ENCODE data around the gene FANCE. TPM values are rescaled to one million over a fixed set of nuclear protein-coding genes. Genes with fewer than 3 reads are reported as not detected.

FANCE gene
- total and polyA plus RNA-seq, 2 donors (not counting 1 experiment from before 2014, with no cell fraction given): 9.2 to 12.8 TPM

GRCh38 chr6:35435074-35435837, 16.9 kb upstream of the FANCE start:
- no peak overlapping the region for H3K9ac ChIP-seq (ENCODE audit: low read length)
- no peaks in the 10 kb centered on the region for H3K4me1 Mint-ChIP-seq

More at GRCh38 chr6:35435074-35435837, 16.9 kb upstream of the FANCE start:
- intact Hi-C loops (cut with micrococcal nuclease): no loop called here
- no peaks in the 10 kb centered on the region for H4K20me1 ChIP-seq (ENCODE audit: control insufficient read depth, insufficient read depth, low read length, poor library complexity, severe bottlenecking)
- no peaks in the 10 kb centered on the region for H3K4me1 ChIP-seq (ENCODE audit: control insufficient read depth in 2 of 2, insufficient read depth in 2 of 2, low read length in 2 of 2)
- H3K27me3 ChIP-seq (replicated peaks in 1 of 4; ENCODE audit: control extremely low read depth in 1 of 4, control insufficient read depth in 3 of 4, insufficient read depth in 4 of 4, low read length in 3 of 4): no peaks in the 10 kb centered on the region
- no peak for DNase-seq
- Mint-ChIP-seq H3K4me3 (no peak overlapping the region), H3K27ac (no peak overlapping the region), H3K27me3 (no peaks in the 10 kb centered on the region), H3K9me3 (ENCODE audit: insufficient read depth) (no peaks in the 10 kb centered on the region)
- ChIA-PET CTCF (interaction anchor here (1.1 to 1.2 kb wide), 2 partner anchors 14 to 141 kb away, joined by 3 read pairs; no protein-coding TSS in a partner anchor), POLR2A (no interaction called here)
- peaks cover 0 to 5% (median 2%) of the 10 kb centered on the region in 3 donors for H3K9me3 ChIP-seq (ENCODE audit: control extremely low read depth in 1 of 3, control insufficient read depth in 2 of 3, insufficient read depth in 1 of 3, low read length in 2 of 3)
- TF ChIP-seq CTCF (IDR thresholded peaks at IDR 0.05) (no peak), EZH2 (IDR thresholded peaks at IDR 0.05; ENCODE audit: borderline replicate concordance, insufficient read depth, low read depth, low read length, poor library complexity, severe bottlenecking) (no peak)
- no peaks in the 10 kb centered on the region for H3K36me3 ChIP-seq (replicated peaks in 1 of 2; ENCODE audit: control extremely low read depth in 1 of 2, control insufficient read depth in 1 of 2, extremely low read depth in 1 of 2, insufficient read depth in 2 of 2, low read length in 1 of 2)
- no peak overlapping the region for H2AFZ ChIP-seq (ENCODE audit: insufficient read depth, low read depth, low read length, poor library complexity, severe bottlenecking)
- no peak for ATAC-seq (ENCODE audit: low read depth)
- no peak overlapping the region for H3K4me3 ChIP-seq (ENCODE audit: control extremely low read depth in 1 of 5, extremely low read depth in 1 of 5, insufficient read depth in 1 of 5, low read depth in 2 of 5, low read length in 4 of 5)
- 96% methylated on average over 11 of the region's 16 CpGs for WGBS (ENCODE audit: insufficient coverage)
- H3K4me2 ChIP-seq (replicated peaks; ENCODE audit: low read depth, low read length, poor library complexity, severe bottlenecking): no peak overlapping the region
- no peak overlapping the region for H3K27ac ChIP-seq (ENCODE audit: low read length in 2 of 2)
- H3K79me2 ChIP-seq (ENCODE audit: control insufficient read depth, insufficient read depth, low read length): no peaks in the 10 kb centered on the region

Measured in B cell (primary cell).